GM13976 (cell line): ENCODE results near the gene SUN1.
A peak's percentile ranks its signal among the peaks of the same experiment; 100 is the strongest.

Experiments
- DNase-seq: peaks from one replicate; pipeline ENCODE4 v3.0.0; 2012; ENCODE audit warnings: low spot score
- CTCF ChIP-seq: IDR thresholded peaks from 2 replicates; pipeline ENCODE4 v1.5.1; 2012; ENCODE audit warnings: borderline replicate concordance, mild to moderate bottlenecking; ENCODE audit not compliant: insufficient read depth; ENCODE audit errors: extremely low read depth, missing control alignments, control extremely low read depth
- in situ Hi-C: fragments of 300-500 bp; cut with MboI; formaldehyde crosslinking; loops from one replicate; pipeline ENCODE4 v1.12.0; 2022; ENCODE audit warnings: low sequenced_read_pairs, mixed read lengths, inconsistent platforms; ENCODE audit not compliant: unreplicated experiment

Gene SUN1

GRCh38 chr7:826230-826917, 5.9 kb upstream of the SUN1 start:
- in situ Hi-C loops, result no loop called here
- DNase-seq, result no peak

GRCh38 chr7:828793-829561, 3.3 kb upstream of the SUN1 start:
- no peak for DNase-seq
- no peak for TF ChIP-seq CTCF
- in situ Hi-C loops, result no loop called here

More at GRCh38 chr7:826230-826917, 5.9 kb upstream of the SUN1 start:
- no peak for TF ChIP-seq CTCF

DNA sequence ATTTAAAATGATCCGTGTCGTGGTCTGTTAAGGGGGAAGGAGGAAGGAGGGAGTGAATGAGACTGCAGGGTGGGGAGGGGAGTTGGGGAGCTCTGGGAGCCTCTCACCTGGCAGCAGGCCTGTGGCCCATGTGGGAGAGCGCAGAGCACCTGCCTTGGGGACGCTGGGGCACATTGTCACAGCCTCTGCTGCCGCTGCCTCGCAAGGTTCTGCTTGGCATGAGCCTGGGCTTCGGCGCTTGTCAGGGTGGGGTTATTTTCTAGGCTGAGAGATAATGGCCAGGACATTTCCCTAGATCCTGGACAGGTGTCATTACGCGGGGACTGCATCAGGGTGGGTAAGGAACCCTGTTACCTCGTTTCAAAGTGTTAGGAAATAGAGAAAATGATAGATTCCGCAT, 2.2 kb upstream of the SUN1 start:
- in situ Hi-C loops, result no loop called here

GRCh38 chr7:831596-832166, 595 bp upstream of the SUN1 start:
- DNase-seq, result peak; percentile 84
- no peak for TF ChIP-seq CTCF
- in situ Hi-C loops, result no loop called here

More for the DNA sequence above, 2.2 kb upstream of the SUN1 start:
- no peak for TF ChIP-seq CTCF
- DNase-seq, result no peak

DNA sequence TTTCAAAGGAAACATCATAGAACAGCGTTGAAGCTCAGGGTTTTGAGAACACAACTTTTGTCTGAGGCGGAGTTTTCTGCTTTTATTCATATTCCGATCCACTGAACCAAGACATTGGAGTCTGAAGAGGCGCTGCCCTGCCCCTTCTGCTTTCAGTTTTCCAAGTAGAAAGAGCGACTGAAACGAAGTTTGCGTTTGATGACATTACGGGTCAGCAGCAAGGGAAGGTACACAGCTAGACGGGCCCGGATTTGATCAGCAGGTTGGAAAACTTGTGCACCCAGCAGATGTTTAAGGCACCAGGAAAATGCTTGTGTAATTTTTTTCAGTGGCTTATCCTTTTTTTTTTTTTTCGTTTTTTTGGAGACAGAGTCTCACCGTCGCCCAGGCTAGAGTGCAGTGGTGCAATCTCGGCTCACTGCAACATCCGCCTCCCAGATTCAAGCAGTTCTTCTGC, 720 bp downstream of the SUN1 start:
- no peak for TF ChIP-seq CTCF
- no peak for DNase-seq
- in situ Hi-C loops, result no loop called here

GRCh38 chr7:833601-834258, 1.5 kb downstream of the SUN1 start:
- no peak for DNase-seq
- in situ Hi-C loops, result no loop called here
- no peak for TF ChIP-seq CTCF
